ENCODE results near the gene FAM13C. TPM values are rescaled to one million over a fixed set of nuclear protein-coding genes. Genes with fewer than 3 reads are reported as not detected.

Gene FAM13C
- total RNA-seq, 4 donors from 2014 or later, result 1.8 to 47.9 (median 5.7) TPM

DNA sequence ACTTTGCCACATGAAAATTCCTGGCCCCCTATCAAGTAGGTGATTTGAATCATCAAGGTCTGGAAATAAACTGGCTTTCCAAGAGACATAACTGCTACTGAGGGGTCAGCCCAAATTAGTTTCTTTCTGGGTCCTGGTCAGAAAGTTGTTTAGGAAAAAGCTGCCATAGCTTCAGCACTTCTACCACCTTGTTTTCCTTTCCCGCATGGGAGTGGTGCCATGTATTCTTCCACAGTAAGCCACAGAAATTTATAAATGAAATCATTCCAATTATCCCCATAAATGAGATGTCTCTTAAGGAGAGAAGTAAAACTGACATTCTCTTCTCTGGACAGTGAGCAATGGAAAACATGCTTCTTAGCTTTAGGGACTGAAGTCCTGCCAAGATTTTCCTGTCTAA, 105.1 kb downstream of the FAM13C start:
- Histone ChIP-seq H3K9me3 (no peaks in the 10 kb centered on the region), H3K27ac (no peak overlapping the region), H3K36me3 (peaks cover 0 to 12% (median 0%) of the 10 kb centered on the region in 3 donors), H3K4me1 (no peaks in the 10 kb centered on the region), H3K27me3 (no peaks in the 10 kb centered on the region), H3K4me3 (no peak overlapping the region)
- no peak for DNase-seq
- TF ChIP-seq, protein P1, sequence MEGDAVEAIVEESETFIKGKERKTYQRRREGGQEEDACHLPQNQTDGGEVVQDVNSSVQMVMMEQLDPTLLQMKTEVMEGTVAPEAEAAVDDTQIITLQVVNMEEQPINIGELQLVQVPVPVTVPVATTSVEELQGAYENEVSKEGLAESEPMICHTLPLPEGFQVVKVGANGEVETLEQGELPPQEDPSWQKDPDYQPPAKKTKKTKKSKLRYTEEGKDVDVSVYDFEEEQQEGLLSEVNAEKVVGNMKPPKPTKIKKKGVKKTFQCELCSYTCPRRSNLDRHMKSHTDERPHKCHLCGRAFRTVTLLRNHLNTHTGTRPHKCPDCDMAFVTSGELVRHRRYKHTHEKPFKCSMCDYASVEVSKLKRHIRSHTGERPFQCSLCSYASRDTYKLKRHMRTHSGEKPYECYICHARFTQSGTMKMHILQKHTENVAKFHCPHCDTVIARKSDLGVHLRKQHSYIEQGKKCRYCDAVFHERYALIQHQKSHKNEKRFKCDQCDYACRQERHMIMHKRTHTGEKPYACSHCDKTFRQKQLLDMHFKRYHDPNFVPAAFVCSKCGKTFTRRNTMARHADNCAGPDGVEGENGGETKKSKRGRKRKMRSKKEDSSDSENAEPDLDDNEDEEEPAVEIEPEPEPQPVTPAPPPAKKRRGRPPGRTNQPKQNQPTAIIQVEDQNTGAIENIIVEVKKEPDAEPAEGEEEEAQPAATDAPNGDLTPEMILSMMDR (IDR thresholded peaks at IDR 0.05), result no peak
- no peak for TF ChIP-seq POLR2A (IDR thresholded peaks at IDR 0.05)

DNA sequence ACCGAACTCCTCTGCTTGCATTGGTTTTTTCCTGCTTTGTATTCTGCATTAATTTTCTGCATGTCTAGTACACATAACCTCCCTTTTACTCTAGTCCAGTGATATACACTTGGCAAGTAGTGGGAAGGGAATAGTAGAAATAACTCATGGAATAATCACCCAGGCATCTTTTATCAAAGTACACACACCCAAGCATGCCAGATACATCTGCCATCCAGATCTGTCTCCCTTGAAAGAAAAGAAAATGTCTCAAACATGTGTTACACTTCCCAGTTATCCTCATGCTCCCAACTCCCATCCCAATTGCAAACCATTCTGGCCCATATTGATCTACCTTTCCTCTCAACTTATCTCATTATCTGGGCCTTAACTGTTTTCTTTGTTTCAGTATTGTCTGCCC, 106.9 kb downstream of the FAM13C start:
- no peaks in the 10 kb centered on the region for H3K27me3 ChIP-seq
- H3K9me3 ChIP-seq, result no peaks in the 10 kb centered on the region
- no peak for DNase-seq
- H3K27ac ChIP-seq, result no peak overlapping the region
- no peak overlapping the region for H3K4me3 ChIP-seq
- H3K36me3 ChIP-seq, result peaks cover 0 to 17% (median 0%) of the 10 kb centered on the region in 3 donors
- TF ChIP-seq, protein P1 (IDR thresholded peaks at IDR 0.05), result no peak
- no peak for TF ChIP-seq POLR2A (IDR thresholded peaks at IDR 0.05)
- H3K4me1 ChIP-seq, result no peaks in the 10 kb centered on the region

DNA sequence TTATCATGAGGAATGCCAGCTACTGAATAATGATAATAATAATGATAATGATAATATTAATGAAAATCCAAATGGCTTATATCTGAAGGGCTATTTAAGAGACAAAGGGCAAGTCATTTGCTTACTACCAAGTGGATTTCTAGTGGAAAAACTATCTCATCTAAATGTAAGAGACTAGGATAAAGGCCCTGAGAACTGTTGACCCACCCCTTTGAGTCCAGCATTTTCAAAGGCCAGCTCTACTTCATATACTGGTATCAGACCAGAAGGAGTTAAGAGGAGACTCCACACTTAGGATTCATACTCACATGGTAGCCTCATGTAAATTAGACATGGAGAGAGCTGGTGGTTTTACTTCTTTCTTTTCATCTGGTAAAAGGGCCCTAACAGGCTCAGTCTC, 109.9 kb downstream of the FAM13C start:
- Histone ChIP-seq H3K4me3 (no peak overlapping the region), H3K9me3 (no peaks in the 10 kb centered on the region), H3K27me3 (no peaks in the 10 kb centered on the region), H3K27ac (no peak overlapping the region), H3K36me3 (peaks cover 0 to 17% (median 0%) of the 10 kb centered on the region in 3 donors), H3K4me1 (no peaks in the 10 kb centered on the region)
- DNase-seq, result no peak
- no peak for TF ChIP-seq POLR2A (IDR thresholded peaks at IDR 0.05)
- TF ChIP-seq, protein P1 (IDR thresholded peaks at IDR 0.05), result no peak

DNA sequence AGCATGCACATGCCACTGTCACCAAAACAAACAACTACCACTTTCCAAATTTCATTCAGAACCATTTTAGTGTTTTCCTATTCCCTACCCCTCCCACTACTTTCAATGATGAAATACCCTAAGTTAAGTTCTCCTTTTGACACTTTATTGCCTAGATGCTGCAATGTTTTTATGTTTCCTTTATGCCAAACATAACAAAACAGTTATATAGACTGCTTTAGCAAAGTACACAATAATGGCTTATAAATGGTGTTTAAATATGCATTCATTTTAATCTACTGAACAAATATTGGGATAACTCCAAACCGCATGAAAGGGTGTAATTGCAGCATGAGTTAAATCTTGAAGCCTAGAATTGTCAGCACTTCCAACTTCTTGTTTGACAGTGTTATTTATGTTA, 116.7 kb downstream of the FAM13C start:
- TF ChIP-seq, protein P1 (IDR thresholded peaks at IDR 0.05), result no peak
- no peak for TF ChIP-seq POLR2A (IDR thresholded peaks at IDR 0.05)
- peaks cover 0 to 16% (median 0%) of the 10 kb centered on the region in 3 donors for H3K36me3 ChIP-seq
- H3K27ac ChIP-seq, result no peak overlapping the region
- no peaks in the 10 kb centered on the region for H3K27me3 ChIP-seq
- no peak for DNase-seq
- no peak overlapping the region for H3K4me3 ChIP-seq
- no peaks in the 10 kb centered on the region for H3K4me1 ChIP-seq
- H3K9me3 ChIP-seq, result no peaks in the 10 kb centered on the region

DNA sequence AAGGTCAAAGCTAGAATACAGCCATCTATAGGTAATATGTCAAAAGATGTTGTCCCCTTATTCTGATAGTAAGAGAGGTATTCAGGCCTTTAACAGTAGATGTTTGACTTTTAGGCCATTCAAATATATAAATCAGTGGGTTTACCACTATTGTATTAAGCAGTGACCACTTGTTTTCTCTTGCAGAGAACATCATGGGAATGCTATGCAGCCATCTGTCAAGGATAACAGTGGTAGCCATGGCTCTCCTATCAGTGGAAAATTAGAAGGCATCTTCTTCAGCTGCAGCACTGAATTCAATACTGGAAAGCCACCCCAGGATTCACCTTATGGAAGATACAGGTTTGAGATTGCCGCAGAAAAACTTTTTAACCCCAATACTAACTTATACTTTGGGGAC, 117.5 kb downstream of the FAM13C start:
- Histone ChIP-seq H3K27ac (no peak overlapping the region), H3K27me3 (no peaks in the 10 kb centered on the region), H3K4me1 (no peaks in the 10 kb centered on the region), H3K4me3 (no peak overlapping the region), H3K36me3 (peaks cover 0 to 16% (median 0%) of the 10 kb centered on the region in 3 donors), H3K9me3 (no peaks in the 10 kb centered on the region)
- no peak for DNase-seq
- no peak for TF ChIP-seq POLR2A (IDR thresholded peaks at IDR 0.05)
- TF ChIP-seq, protein P1 (IDR thresholded peaks at IDR 0.05), result no peak

Measured in Peyer's patch (tissue), 4 donors.